Medulla oblongata (tissue), 1 donor: Measurements from ENCODE around the gene CES2.
"Not testable (repeated sequence)": the region's sequence is repeated elsewhere in the genome, so short reads cannot be mapped to it uniquely, and the experiment has no call there.

Experiments used
- DNase-seq: peaks from one replicate; pipeline ENCODE4 v3.0.0-alpha.2; 2015; ENCODE audit errors: extremely low spot score

CES2 gene

GRCh38 chr16:66953462-66954096 is 18.3 kb downstream of the CES2 start:
- no peak for DNase-seq

GRCh38 chr16:66954097-66954659 is 18.9 kb downstream of the CES2 start:
- peak; percentile 91 for DNase-seq

DNA sequence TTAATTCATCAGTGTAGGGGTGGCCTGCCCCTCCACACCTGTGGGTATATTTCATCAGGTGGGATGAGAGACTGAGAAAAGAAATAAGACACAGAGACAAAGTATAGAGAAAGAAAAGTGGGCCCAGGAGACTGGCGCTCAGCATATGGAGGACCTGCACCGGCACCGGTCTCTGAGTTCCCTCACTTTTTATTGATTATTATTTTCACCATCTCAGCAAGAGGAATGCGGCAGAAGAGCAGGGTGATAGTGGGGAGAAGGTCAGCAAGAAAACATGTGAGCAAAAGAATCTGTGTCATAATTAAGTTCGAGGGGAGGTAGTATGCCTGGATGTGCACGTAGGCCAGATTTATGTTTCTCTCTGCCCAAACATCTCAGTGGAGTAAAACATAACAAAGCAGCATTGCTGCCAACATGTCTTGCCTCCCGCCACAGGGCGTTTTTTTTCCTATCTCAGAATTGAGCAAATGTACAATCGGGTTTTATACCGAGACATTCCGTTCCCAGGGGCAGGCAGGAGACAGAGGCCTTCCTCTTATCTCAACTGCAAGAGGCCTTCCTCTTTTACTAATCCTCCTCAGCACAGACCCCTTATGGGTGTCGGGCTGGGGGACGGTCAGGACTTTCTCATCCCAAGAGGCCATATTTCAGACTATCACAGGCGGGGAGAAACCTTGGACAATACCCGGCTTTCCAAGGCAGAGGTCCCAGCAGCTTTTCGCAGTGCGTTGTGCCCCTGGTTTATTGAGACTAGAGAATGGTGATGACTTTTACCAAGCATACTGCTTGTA is 20.2 kb downstream of the CES2 start:
- DNase-seq: not testable (repeated sequence)

DNA sequence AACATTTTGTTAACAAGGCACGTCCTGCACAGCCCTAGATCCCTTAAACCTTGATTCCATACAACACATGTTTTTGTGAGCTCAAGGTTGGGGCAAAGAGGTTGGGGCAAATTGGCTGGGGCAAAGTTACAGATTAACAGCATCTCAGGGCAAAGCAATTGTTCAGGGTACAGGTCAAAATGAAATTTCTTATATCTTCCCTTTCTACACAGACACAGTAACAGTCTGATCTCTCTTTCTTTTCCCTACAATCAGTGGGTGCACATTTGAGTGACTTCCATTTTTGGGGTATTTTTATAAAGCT is 20.8 kb downstream of the CES2 start:
- DNase-seq: not testable (repeated sequence)

- DNase-seq: no peak
These were observed 23.8 kb downstream of the CES2 start for GRCh38 chr16:66958857-66959703.

DNA sequence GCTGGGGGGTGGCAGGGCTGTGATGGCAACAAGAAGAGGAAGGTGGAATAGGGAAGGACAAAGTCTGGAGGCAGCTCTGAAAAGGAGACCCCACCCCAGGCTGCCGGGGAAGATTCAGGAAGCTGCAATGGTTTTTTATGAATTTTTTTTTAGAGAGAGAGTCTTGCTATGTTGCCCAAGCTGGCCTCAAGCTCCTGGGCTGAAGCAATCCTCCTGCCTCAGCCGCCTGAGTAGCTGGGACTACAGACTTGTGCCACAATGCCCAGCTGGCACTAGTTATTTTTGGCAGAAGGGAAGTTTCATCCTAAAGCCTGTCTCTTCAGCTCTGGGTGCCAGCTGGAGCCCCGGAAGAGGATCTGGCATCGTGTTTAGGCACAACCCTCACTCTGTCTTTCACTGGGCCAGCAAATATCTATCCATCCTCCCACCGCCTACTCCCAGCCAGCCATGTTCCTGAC is 24.4 kb downstream of the CES2 start:
- no peak for DNase-seq

GRCh38 chr16:66960270-66960669 is 25.0 kb downstream of the CES2 start:
- no peak for DNase-seq

DNA sequence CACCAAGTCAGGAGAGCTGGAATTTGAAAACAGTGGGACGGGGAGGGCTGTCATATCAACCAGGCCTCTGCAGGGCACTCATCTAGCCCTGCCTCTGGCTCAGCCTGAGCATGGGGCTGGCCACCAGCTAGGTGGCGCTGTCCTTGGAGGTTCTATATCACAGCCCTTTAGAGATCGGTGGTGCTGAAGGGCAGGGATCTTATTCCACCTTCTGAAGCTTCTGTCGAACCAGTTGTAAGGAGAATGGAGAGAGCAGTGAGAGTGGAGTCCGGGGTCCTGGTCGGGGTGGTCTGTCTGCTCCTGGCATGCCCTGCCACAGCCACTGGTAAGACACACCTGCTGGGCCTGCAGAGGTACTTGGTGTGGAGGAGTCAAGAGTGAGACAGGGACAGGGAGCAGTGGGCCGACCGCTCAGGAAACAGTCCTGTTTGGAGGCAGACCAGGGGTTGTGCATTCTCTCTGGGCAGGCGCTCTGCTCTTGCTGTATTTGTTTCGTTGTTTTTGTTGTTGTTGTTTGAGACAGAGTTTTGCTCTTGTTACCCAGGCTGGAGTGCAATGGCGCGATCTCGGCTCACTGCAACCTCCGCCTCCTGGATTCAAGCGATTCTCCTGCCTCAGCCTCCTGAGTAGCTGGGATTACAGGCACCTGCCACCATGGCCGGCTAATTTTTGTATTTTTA is 25.9 kb downstream of the CES2 start, which contains the start of gene CES3:
TSS of gene CES3 (plus strand) at position 202 of the 680 bp plus-strand sequence. CDS start at position 244, 42 bp downstream.
- peak; percentile 41 for DNase-seq

- no peak for DNase-seq
These were observed 26.6 kb downstream of the CES2 start for GRCh38 chr16:66961914-66962313.

GRCh38 chr16:66964049-66964448 is 28.7 kb downstream of the CES2 start:
- no peak for DNase-seq

DNA sequence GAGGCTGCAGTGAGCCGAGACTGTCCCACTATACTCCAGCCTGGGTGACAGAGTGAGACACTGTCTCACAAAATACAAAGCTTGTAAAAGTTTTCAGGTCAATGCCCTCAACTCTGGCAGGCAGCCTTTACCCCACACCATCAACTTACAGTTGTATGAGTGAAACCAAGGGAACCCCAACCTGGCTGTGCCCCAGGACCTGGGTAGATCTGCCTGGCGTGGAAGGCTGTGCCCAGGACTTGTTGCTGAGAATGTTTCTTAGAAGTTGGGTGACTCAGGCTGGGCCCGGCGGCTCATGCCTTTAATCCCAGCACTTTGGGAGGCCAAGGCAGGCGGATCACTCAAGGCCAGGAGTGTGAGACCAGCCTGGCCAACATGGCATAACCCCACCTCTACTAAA is 33.5 kb downstream of the CES2 start:
- DNase-seq: peak; percentile 40

GRCh38 chr16:66970775-66971720 is 35.7 kb downstream of the CES2 start:
- DNase-seq: no peak

GRCh38 chr16:66972983-66973382 is 37.7 kb downstream of the CES2 start:
- no peak for DNase-seq

GRCh38 chr16:66973716-66974115 is 38.4 kb downstream of the CES2 start:
- DNase-seq: no peak

GRCh38 chr16:66974156-66974931 is 39.0 kb downstream of the CES2 start:
- not testable (repeated sequence) for DNase-seq

GRCh38 chr16:66974932-66975246 is 39.6 kb downstream of the CES2 start:
- DNase-seq: not testable (repeated sequence)

- no peak for DNase-seq
These were observed 40.1 kb downstream of the CES2 start for GRCh38 chr16:66975302-66975893.

- DNase-seq: no peak
These were observed 41.4 kb downstream of the CES2 start for GRCh38 chr16:66976746-66977145.
